Measurements from ENCODE around the gene RPE65. TPM values are rescaled to one million over a fixed set of nuclear protein-coding genes. Genes with fewer than 3 reads are reported as not detected.
"Not testable (repeated sequence)": the region's sequence is repeated elsewhere in the genome, so short reads cannot be mapped to it uniquely, and the experiment has no call there.

Gene RPE65
- total RNA-seq, 4 donors from 2014 or later = not detected

GRCh38 chr1:68426594-68426993 is 23.2 kb downstream of the RPE65 start:
- Histone ChIP-seq H3K27ac (no peak overlapping the region), H3K36me3 (no peaks in the 10 kb centered on the region), H3K27me3 (no peaks in the 10 kb centered on the region), H3K9me3 (no peaks in the 10 kb centered on the region), H3K4me3 (no peak overlapping the region), H3K4me1 (no peaks in the 10 kb centered on the region)
- TF ChIP-seq CTCF (IDR thresholded peaks at IDR 0.05) = no peak
- DNase-seq (ENCODE audit: low spot score in 2 of 2) = no peak
- 60 to 70% methylated on average over 2 of the region's 2 CpGs for WGBS, 2 donors

GRCh38 chr1:68421350-68421749 is 28.4 kb downstream of the RPE65 start:
- DNase-seq (ENCODE audit: low spot score in 2 of 2) = no peak
- Histone ChIP-seq H3K4me1 (no peaks in the 10 kb centered on the region), H3K4me3 (no peak overlapping the region), H3K9me3 (no peaks in the 10 kb centered on the region), H3K36me3 (no peaks in the 10 kb centered on the region), H3K27ac (no peak overlapping the region), H3K27me3 (no peaks in the 10 kb centered on the region)
- 87 to 88% methylated on average over 5 of the region's 5 CpGs for WGBS, 2 donors
- TF ChIP-seq POLR2A (IDR thresholded peaks at IDR 0.05) (no peak), CTCF (IDR thresholded peaks at IDR 0.05) (no peak)

- DNase-seq (ENCODE audit: low spot score in 2 of 2) = no peak
- no peak overlapping the region for H3K27ac ChIP-seq
- no peaks in the 10 kb centered on the region for H3K27me3 ChIP-seq
- peaks cover 0 to 3% (median 0%) of the 10 kb centered on the region in 4 donors for H3K4me1 ChIP-seq
- H3K36me3 ChIP-seq = no peaks in the 10 kb centered on the region
- TF ChIP-seq CTCF (IDR thresholded peaks at IDR 0.05) (no peak), EP300 (IDR thresholded peaks at IDR 0.05) (no peak), POLR2A (IDR thresholded peaks at IDR 0.05) (no peak)
- H3K9me3 ChIP-seq = no peaks in the 10 kb centered on the region
- WGBS, 2 donors = 36 to 37% methylated on average over 2 of the region's 2 CpGs
- no peak overlapping the region for H3K4me3 ChIP-seq
Measured at GRCh38 chr1:68409426-68409825, 40.3 kb downstream of the RPE65 start.

- Histone ChIP-seq H3K9me3 (no peaks in the 10 kb centered on the region), H3K27me3 (no peaks in the 10 kb centered on the region), H3K4me1 (peaks cover 0 to 5% (median 0%) of the 10 kb centered on the region in 4 donors), H3K4me3 (no peak overlapping the region), H3K36me3 (no peaks in the 10 kb centered on the region), H3K27ac (no peak overlapping the region)
- no peak for DNase-seq (ENCODE audit: low spot score in 2 of 2)
- WGBS, 2 donors = 76 to 78% methylated on average over 4 of the region's 4 CpGs
- TF ChIP-seq EP300 (IDR thresholded peaks at IDR 0.05) = no peak
Measured at GRCh38 chr1:68401506-68401905, 48.2 kb downstream of the RPE65 start.

- DNase-seq (ENCODE audit: low spot score in 2 of 2); H3K9me3 ChIP-seq; H3K36me3 ChIP-seq; H3K27ac ChIP-seq; H3K4me3 ChIP-seq; H3K4me1 ChIP-seq; H3K27me3 ChIP-seq: not testable (repeated sequence)
- WGBS, 2 donors = 92 to 100% methylated on average over 3 of the region's 3 CpGs
Measured at GRCh38 chr1:68395575-68395974, 54.2 kb downstream of the RPE65 start.

GRCh38 chr1:68392474-68392873 is 57.3 kb downstream of the RPE65 start:
- not testable (repeated sequence) for H3K36me3 ChIP-seq; H3K9me3 ChIP-seq; DNase-seq (ENCODE audit: low spot score in 2 of 2); H3K4me1 ChIP-seq; H3K27me3 ChIP-seq; H3K27ac ChIP-seq; H3K4me3 ChIP-seq
- WGBS, 2 donors = 59 to 92% methylated on average over 5 of the region's 5 CpGs

GRCh38 chr1:68385798-68386524 is 63.8 kb downstream of the RPE65 start:
- DNase-seq (ENCODE audit: low spot score in 2 of 2); H3K4me3 ChIP-seq; H3K9me3 ChIP-seq; H3K27ac ChIP-seq; H3K27me3 ChIP-seq; H3K36me3 ChIP-seq: not testable (repeated sequence)
- WGBS, 2 donors = 88 to 94% methylated on average over 10 of the region's 10 CpGs
- peaks cover 0 to 18% (median 5%) of the 10 kb centered on the region in 4 donors for H3K4me1 ChIP-seq

All from tibial nerve (tissue), 4 donors.